K562 (cell line): ENCODE results near the gene HSPA4. TPM values are rescaled to one million over a fixed set of nuclear protein-coding genes. Genes with fewer than 3 reads are reported as not detected.
A peak's percentile ranks its signal among the peaks of the same experiment; 100 is the strongest.

Experiments used
- CBX3 ChIP-seq, 2 experiments: IDR thresholded peaks; 1 replicate in 1 of 2; 2 replicates in 1 of 2; pipeline ENCODE4 v1.6.1; 2012; ENCODE audit warnings: inconsistent platforms in 2 of 2, low read length in 2 of 2, borderline replicate concordance in 1 of 2, control low read depth in 1 of 2
- CEBPG ChIP-seq, 3 experiments: fragments of 200-800 bp in 1 of 3; sonication (Bioruptor generic) in 1 of 3; sonication (generic) in 1 of 3; formaldehyde crosslinking in 1 of 3; IDR thresholded peaks in 2 of 3; conservative IDR thresholded peaks in 1 of 3; 2 replicates each; pipeline versions ENCODE4 v1.6.1 to v1.8.0; 2016 to 2022; ENCODE audit warnings: missing compliant biosample characterization in 2 of 3, missing genetic modification characterization in 2 of 3, mild to moderate bottlenecking in 1 of 3, missing genetic modification reagents in 1 of 3
- CHCHD3 ChIP-seq: fragments of 250-450 bp; sonication (Bioruptor Pico); IDR thresholded peaks from 2 replicates; pipeline ENCODE4 v2.1.2; 2022; ENCODE audit warnings: mild to moderate bottlenecking
- CHD1 ChIP-seq: fragments of 200-600 bp; sonication (generic); IDR thresholded peaks from one replicate; pipeline ENCODE4 v1.6.1; 2012; ENCODE audit warnings: mild to moderate bottlenecking, moderate library complexity, low read length, inconsistent platforms
- DDX20 ChIP-seq: fragments of 450-650 bp; IDR thresholded peaks from 2 replicates; pipeline ENCODE4 v1.6.1; 2016; ENCODE audit warnings: missing genetic modification characterization, low read depth, mild to moderate bottlenecking, missing compliant biosample characterization, moderate library complexity
- MCM7 ChIP-seq, 2 experiments: fragments of 450-650 bp; IDR thresholded peaks; 2 replicates each; pipeline ENCODE4 v1.6.1; 2016 to 2018
- MYC ChIP-seq, 2 experiments: fragments of 250-450 bp in 1 of 2; sonication (Bioruptor Pico) in 1 of 2; IDR thresholded peaks; 2 replicates each; pipeline versions ENCODE4 v1.5.1 to v1.6.1; 2012 to 2021; ENCODE audit warnings: low read depth in 2 of 2, borderline replicate concordance in 1 of 2, improper control_type of control experiment in 1 of 2, low read length in 1 of 2, mild to moderate bottlenecking in 1 of 2, moderate library complexity in 1 of 2
- NCOA4 ChIP-seq: fragments of 450-650 bp; IDR thresholded peaks from 2 replicates; pipeline ENCODE4 v1.6.1; 2018; ENCODE audit warnings: mild to moderate bottlenecking; ENCODE audit not compliant: partially characterized antibody
- NCOR1 ChIP-seq: fragments of 450-650 bp; IDR thresholded peaks from 2 replicates; pipeline ENCODE4 v1.6.1; 2016; ENCODE audit warnings: mild to moderate bottlenecking, moderate library complexity
- PREB ChIP-seq: sonication (generic); formaldehyde crosslinking; IDR thresholded peaks from 2 replicates; pipeline ENCODE4 v1.8.1; 2023; ENCODE audit warnings: mild to moderate bottlenecking, missing genetic modification reagents
- RUNX1 ChIP-seq: sonication (generic); IDR thresholded peaks from 2 replicates; pipeline ENCODE4 v1.6.1; 2016; ENCODE audit warnings: antibody characterized with exemption, low read depth
- SMARCE1 ChIP-seq: fragments of 450-650 bp; IDR thresholded peaks from 2 replicates; pipeline ENCODE4 v1.7.1; 2016; ENCODE audit warnings: mild to moderate bottlenecking
- TBP ChIP-seq: optimal IDR thresholded peaks from 2 replicates; pipeline ENCODE3; 2011; ENCODE audit warnings: low read depth, low read length, improper control_type of control experiment
- VEZF1 ChIP-seq: fragments of 200-800 bp; sonication (Bioruptor generic); IDR thresholded peaks from 2 replicates; pipeline ENCODE4 v1.6.1; 2017; ENCODE audit warnings: missing genetic modification characterization, missing compliant biosample characterization
- ZNF124 ChIP-seq: sonication (generic); formaldehyde crosslinking; IDR thresholded peaks from 2 replicates; pipeline ENCODE4 v1.8.1; 2022; ENCODE audit warnings: missing genetic modification reagents
- ZNF277 ChIP-seq: fragments of 250-450 bp; sonication (Bioruptor Pico); IDR thresholded peaks from 2 replicates; pipeline ENCODE4 v1.8.0; 2022; ENCODE audit warnings: inconsistent platforms, mild to moderate bottlenecking, moderate library complexity, borderline replicate concordance
- ZNF436 ChIP-seq: fragments of 250-450, 450-650 bp; sonication (Bioruptor Pico); formaldehyde crosslinking; IDR thresholded peaks from 2 replicates; pipeline ENCODE4 v1.7.0; 2020; ENCODE audit warnings: mild to moderate bottlenecking
- ZNF717 ChIP-seq: fragments of 250-450 bp; sonication (Bioruptor Pico); IDR thresholded peaks from 2 replicates; pipeline ENCODE4 v1.5.0; 2021
- polyA plus RNA-seq, 8 experiments: library from polyadenylated mRNA; depleted of rRNA in 4 of 8; stranded (reverse) in 5 of 8; unstranded in 3 of 8; fragments of >200 nt; fragmentation: Nextera tagmentation in 2 of 8; fragmentation: Illumina TruSeq in 1 of 8; extraction: Ambion mirVana in 2 of 8; extraction: Trizol in 1 of 8; gene quantifications; 2 replicates each; pipeline versions ENCODE4 v1.2.1 to v1.2.3, GENCODE V29; 2011 to 2014; ENCODE audit warnings: inconsistent platforms in 1 of 8, missing spikeins in 1 of 8
- total RNA-seq, 7 experiments: library from RNA; depleted of rRNA in 6 of 7; stranded (reverse); fragments of >200 nt in 6 of 7; fragmentation: Illumina TruSeq in 2 of 7; extraction: Trizol in 2 of 7; gene quantifications; 2 replicates each; pipeline versions ENCODE4 v1.2.1 to v1.2.3, GENCODE V29; 2011 to 2021; ENCODE audit warnings: low replicate concordance in 1 of 7

HSPA4 gene
- total and polyA plus RNA-seq, 9 of the 15 experiments (the other 6 are each of a cell fraction or from before 2014, with no cell fraction given), result 90.3 to 286 (median 148) TPM

- TF ChIP-seq MYC (IDR thresholded peaks at IDR 0.05; ENCODE audit: low read depth, low read length) (no peak), MYC (CRISPR knock-in tag; IDR thresholded peaks at IDR 0.05; ENCODE audit: borderline replicate concordance, low read depth) (no peak), DDX20 (tag) (no peak), MCM7 (IDR thresholded peaks at IDR 0.05) (no peak), SMARCE1 (peak; percentile 87; the same call in 1 of the 2 replicates), NCOR1 (peak; percentile 32; the same call in 1 of the 2 replicates), ZNF124 (CRISPR knock-in tag) (no peak), CHCHD3 (CRISPR knock-in tag) (no peak), NCOA4 (no peak), VEZF1 (CRISPR knock-in tag) (no peak), ZNF277 (CRISPR knock-in tag) (no peak), CHD1 (no peak), ZNF436 (CRISPR knock-in tag) (no peak), RUNX1 (no peak), TBP (no peak), PREB (CRISPR knock-in tag) (no peak), CEBPG (CRISPR knock-in tag; IDR thresholded peaks at IDR 0.05) (no peak), CEBPG (tag; conservative IDR thresholded peaks at IDR 0.05 in 1 of 2, IDR thresholded peaks at IDR 0.05 in 1 of 2) (peak; percentile 44 to 61; a peak in 2 of 4 replicates), CBX3 (IDR thresholded peaks at IDR 0.05; ENCODE audit: borderline replicate concordance in 1 of 2, low read length in 2 of 2) (no peak; a peak in 1 of 3 replicates), ZNF717 (CRISPR knock-in tag) (no peak)
These were observed 2.1 kb upstream of the HSPA4 start (continued) for GRCh38 chr5:133049726-133050048.
